Right lobe of liver (tissue), 6 donors: ENCODE results near the gene SYT11. TPM values are rescaled to one million over a fixed set of nuclear protein-coding genes. Genes with fewer than 3 reads are reported as not detected.

Experiments
- ATAC-seq, 4 donors: fragments of 200-7000 bp; cut with Tn5 transposase; one replicate each; pipeline ENCODE4 v1.9.1; 2020; ENCODE audit warnings: mild to moderate bottlenecking in 4 of 4, moderate library complexity in 4 of 4
- DNase-seq, 3 donors: peaks; one replicate each; pipeline ENCODE4 v3.0.0-alpha.2; 2020
- H3K27ac ChIP-seq, 3 donors: fragments of 200-600 bp; one replicate each; pipeline ENCODE4 v1.8.0; 2022
- H3K27me3 ChIP-seq, 2 donors: fragments of 200-600 bp; one replicate each; pipeline ENCODE4 v1.8.0; 2022
- H3K36me3 ChIP-seq, 4 donors: fragments of 200-600 bp; sonication (generic) in 1 of 4; one replicate each; pipeline versions ENCODE4 v1.5.1 to v1.8.0; 2017 to 2022; ENCODE audit warnings: control low read depth in 1 of 4
- H3K4me1 ChIP-seq, 4 donors: fragments of 200-600 bp; sonication (generic) in 1 of 4; one replicate each; pipeline versions ENCODE4 v1.5.1 to v1.8.0; 2017 to 2022; ENCODE audit warnings: control low read depth in 1 of 4
- H3K4me3 ChIP-seq, 3 donors: fragments of 200-600 bp; one replicate each; pipeline ENCODE4 v1.8.0; 2022
- H3K9me3 ChIP-seq, 4 donors: fragments of 200-600 bp; sonication (generic) in 1 of 4; one replicate each; pipeline versions ENCODE4 v1.5.1 to v1.8.0; 2017 to 2022; ENCODE audit warnings: control low read depth in 1 of 4
- POLR2A ChIP-seq: fragments of 450-650 bp; IDR thresholded peaks from one replicate; pipeline ENCODE4 v1.6.1; 2017; ENCODE audit warnings: antibody characterized with exemption, mild to moderate bottlenecking
- WGBS: methylation state at CpG from one replicate; pipeline ENCODE4 v1.1.6; 2018; ENCODE audit warnings: low coverage, low lambda C conversion rate; ENCODE audit not compliant: insufficient coverage; ENCODE audit errors: missing lambda C conversion rate; 5-methylcytosine and 5-hydroxymethylcytosine counted together
- intact Hi-C, 2 donors: fragments of 100-400 bp; cut with DNase I; formaldehyde crosslinking; loops; one replicate each; pipeline versions ENCODE4 v1.11.2 to v1.14.1; 2022
- small RNA-seq, 2 experiments: library from RNA; depleted of rRNA; stranded (forward); fragments of <200 nt; gene quantifications; one replicate each; pipeline ENCODE3, GENCODE V24; 2016
- total RNA-seq, 6 experiments: library from RNA; depleted of rRNA in 2 of 6; stranded (reverse); fragments of >200 nt in 2 of 6; fragmentation: NEBNext Ultra II Directional in 3 of 6; extraction: Animal tissue kit (Norgen Biotek cat#: 25700) in 3 of 6; gene quantifications; one replicate each; pipeline versions ENCODE4 v1.1.0 to v1.2.4, GENCODE V29; 2016 to 2023
- TF ChIP-seq, protein P1 (sequence below), 4 donors: fragments of 200-600 bp in 3 of 4; fragments of 450-650 bp in 1 of 4; IDR thresholded peaks; one replicate each; pipeline versions ENCODE4 v1.5.1 to v1.8.0; 2016 to 2022; ENCODE audit warnings: antibody characterized with exemption in 4 of 4, mild to moderate bottlenecking in 2 of 4
- donor health status: DM: no; HTN: yes; CAD: no.
- donor health status: DM: no; HTN: no; CAD: no.
- donor health status: DM: no; HTN: no; CAD: no.
- donor health status: DM: no; HTN: yes; CAD: no.
- donor health status: DM: no; HTN: yes; CAD: no.

The SYT11 gene
- total RNA-seq, 6 experiments from 2014 or later, result 0.46 to 1.5 (median 0.73) TPM

DNA sequence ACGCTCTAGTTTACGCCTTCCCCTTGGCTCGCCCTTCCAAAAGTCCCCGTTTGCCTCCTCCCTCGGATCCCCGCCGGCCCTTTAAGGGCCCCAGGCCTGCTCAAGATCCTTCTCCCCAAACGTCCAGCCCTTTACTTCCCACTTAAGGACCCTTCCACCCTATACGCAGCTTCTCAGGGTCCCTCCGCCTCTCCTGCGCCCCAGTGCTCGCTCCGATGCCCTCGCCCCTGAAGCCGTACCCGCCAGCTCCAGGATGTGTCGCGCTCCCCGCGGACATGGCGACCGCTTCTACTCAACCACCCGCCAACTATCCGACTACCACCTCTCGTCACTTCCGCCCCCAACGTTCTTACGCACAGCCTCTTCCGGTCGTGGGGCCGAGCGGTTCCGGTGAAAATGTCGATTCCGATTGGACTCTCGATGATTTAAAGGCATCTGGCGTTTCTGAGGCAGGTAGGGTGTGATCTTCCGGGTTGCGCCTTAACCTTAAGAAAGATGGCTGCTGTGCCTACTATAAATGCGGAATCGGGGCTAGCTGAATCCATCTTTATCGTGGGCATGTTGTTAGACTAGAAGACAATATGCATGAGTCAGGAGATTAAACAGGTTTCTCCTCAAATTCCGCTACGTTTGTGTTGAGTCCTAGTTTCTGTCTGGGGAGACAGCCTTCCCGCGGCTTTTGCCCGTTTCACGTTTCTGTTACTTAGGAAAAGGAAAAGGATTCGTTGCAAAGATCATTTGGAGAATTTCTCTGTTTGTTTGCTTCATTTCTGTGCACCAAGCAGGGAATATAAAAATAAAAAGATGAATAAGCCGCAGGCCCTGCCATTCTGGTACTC is 74.9 kb downstream of the SYT11 start, which contains the start of gene KHDC4:
Gene KHDC4, minus strand, starts transcription at position 317 of the 839 bp plus-strand sequence. Its CDS starts 40 bp downstream, at position 277.
- peak; percentile 94 for TF ChIP-seq POLR2A
- TF ChIP-seq, protein P1, sequence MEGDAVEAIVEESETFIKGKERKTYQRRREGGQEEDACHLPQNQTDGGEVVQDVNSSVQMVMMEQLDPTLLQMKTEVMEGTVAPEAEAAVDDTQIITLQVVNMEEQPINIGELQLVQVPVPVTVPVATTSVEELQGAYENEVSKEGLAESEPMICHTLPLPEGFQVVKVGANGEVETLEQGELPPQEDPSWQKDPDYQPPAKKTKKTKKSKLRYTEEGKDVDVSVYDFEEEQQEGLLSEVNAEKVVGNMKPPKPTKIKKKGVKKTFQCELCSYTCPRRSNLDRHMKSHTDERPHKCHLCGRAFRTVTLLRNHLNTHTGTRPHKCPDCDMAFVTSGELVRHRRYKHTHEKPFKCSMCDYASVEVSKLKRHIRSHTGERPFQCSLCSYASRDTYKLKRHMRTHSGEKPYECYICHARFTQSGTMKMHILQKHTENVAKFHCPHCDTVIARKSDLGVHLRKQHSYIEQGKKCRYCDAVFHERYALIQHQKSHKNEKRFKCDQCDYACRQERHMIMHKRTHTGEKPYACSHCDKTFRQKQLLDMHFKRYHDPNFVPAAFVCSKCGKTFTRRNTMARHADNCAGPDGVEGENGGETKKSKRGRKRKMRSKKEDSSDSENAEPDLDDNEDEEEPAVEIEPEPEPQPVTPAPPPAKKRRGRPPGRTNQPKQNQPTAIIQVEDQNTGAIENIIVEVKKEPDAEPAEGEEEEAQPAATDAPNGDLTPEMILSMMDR (IDR thresholded peaks at IDR 0.05), result peak in 1 of 4 donors; percentile 9

More for the DNA sequence above, 74.9 kb downstream of the SYT11 start, which contains the start of gene KHDC4:
- Histone ChIP-seq H3K4me1 (peaks cover 0 to 30% (median 9%) of the 10 kb centered on the region in 4 donors), H3K27me3 (no peaks in the 10 kb centered on the region), H3K36me3 (peaks cover 0 to 34% (median 21%) of the 10 kb centered on the region in 4 donors), H3K4me3 (peak within 1 kb of the TSS; percentile 56 to 97 (median 91)), H3K27ac (peak within 1 kb of the TSS; percentile 82 to 91 (median 83)), H3K9me3 (no peaks in the 10 kb centered on the region)
- ATAC-seq, result peak; percentile 96 to 99 (median 98)
- WGBS, result under 1% methylated on average over 49 of the region's 50 CpGs
- intact Hi-C loops, result no loop called here
- DNase-seq, result peak; percentile 93 to 96 (median 95)

Small RNA genes within 50 kb of the gene (small RNA-seq; reads per million reads assigned to genes)
- gene RF00015, result 0 reads per million in 2 experiments
- gene SCARNA4, result 0 reads per million in 2 experiments
- gene SNORA80E, result 196 to 217 reads per million in 2 experiments

Other genes starting within 250 kb of the SYT11 start
- 10 to 100 TPM in 5 of 6 experiments, 1 to 10 TPM in 1; 9.5 to 22.0 (median 16.7) TPM for gene MSTO1, start 249.3 kb upstream of the SYT11 start, total RNA-seq
- gene YY1AP1, start 170.8 kb upstream of the SYT11 start, total RNA-seq, result 10 to 100 TPM; 24.3 to 37.2 (median 28.9) TPM
- 100 to 1,000 TPM in 2 of 6 experiments, 10 to 100 TPM in 4; 53.9 to 136 (median 65.7) TPM for gene DAP3, start 170.5 kb upstream of the SYT11 start, total RNA-seq
- 10 to 100 TPM; 10.7 to 23.2 (median 20.1) TPM for gene GON4L, start 2.4 kb upstream of the SYT11 start, total RNA-seq
- gene RIT1, start 51.8 kb downstream of the SYT11 start, total RNA-seq, result 10 to 100 TPM in 3 of 6 experiments, 1 to 10 TPM in 3; 4.9 to 28.3 (median 11.3) TPM
- 10 to 100 TPM; 14.1 to 19.0 (median 17.2) TPM for gene KHDC4, start 74.8 kb downstream of the SYT11 start, total RNA-seq
- not detected for gene RXFP4, start 82.1 kb downstream of the SYT11 start, total RNA-seq
- 10 to 100 TPM in 4 of 6 experiments, 1 to 10 TPM in 2; 7.9 to 23.8 (median 13.1) TPM for gene ARHGEF2, start 119.0 kb downstream of the SYT11 start, total RNA-seq
- gene SSR2, start 161.4 kb downstream of the SYT11 start, total RNA-seq, result 100 to 1,000 TPM in 4 of 6 experiments, 10 to 100 TPM in 2; 59.5 to 227 (median 103) TPM
- 10 to 100 TPM; 19.0 to 25.5 (median 21.0) TPM for gene UBQLN4, start 194.2 kb downstream of the SYT11 start, total RNA-seq
- gene LAMTOR2, start 195.2 kb downstream of the SYT11 start, total RNA-seq, result 10 to 100 TPM; 49.4 to 71.0 (median 60.3) TPM
- 1 to 10 TPM in 2 of 6 experiments, under 1 TPM in 4; 0.40 to 3.2 (median 0.77) TPM for gene RAB25, start 201.6 kb downstream of the SYT11 start, total RNA-seq
- 1 to 10 TPM in 1 of 6 experiments, under 1 TPM in 5; 0.35 to 1.4 (median 0.83) TPM for gene MEX3A, start 222.9 kb downstream of the SYT11 start, total RNA-seq